HG02840 (cell line): ENCODE measurements around the gene CSMD2.

Experiments used
- ATAC-seq: cut with Tn5 transposase; IDR thresholded peaks from one replicate; pipeline ENCODE4 v1.9.1; 2021; ENCODE audit warnings: mild to moderate bottlenecking, moderate library complexity, moderate number of reproducible peaks; ENCODE audit not compliant: unreplicated experiment, low FRiP score

The CSMD2 gene

DNA sequence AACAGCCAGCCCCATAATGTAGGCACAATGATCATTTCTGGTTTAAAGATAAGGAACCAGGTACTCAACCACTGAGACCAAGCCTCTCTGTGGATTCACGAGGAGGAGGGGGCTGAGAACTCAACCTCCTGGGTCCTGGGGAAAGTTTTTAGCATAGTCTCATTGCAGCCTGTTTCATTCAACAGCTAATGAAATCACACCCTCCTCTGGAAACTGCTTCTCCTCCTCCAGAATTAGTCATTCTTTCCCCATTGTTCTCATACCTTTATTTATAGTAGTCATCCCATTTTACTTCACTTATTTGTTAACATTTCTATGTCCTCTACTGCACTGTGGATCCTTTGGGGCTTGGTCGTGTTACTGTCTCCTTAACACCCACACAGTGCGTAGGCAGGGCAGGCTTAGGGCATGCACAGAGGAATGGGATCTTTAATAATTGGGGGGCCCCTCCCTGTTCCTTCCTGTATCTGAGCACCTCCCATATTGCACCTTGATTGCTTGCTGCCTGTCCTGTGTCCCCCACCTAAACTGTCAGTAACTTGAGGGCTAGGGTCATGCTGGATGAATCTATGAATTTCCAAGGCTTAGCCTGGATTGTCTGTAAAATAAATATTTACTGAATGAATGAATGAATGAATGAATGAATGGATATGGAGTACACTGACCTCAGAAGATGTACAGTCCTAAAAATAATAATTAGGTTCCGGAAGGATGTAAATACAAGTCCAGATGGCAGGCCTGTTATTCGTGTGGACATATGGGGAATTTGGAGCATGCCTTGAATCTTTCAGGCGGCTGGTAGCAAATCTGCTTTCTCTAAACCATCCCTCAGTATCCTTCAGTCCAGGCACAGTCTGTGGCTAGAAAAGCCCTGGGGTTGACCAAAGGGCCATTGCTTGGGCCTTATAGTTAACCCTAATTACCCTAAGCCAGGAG, 455.0 kb downstream of the CSMD2 start:
- no peak for ATAC-seq

DNA sequence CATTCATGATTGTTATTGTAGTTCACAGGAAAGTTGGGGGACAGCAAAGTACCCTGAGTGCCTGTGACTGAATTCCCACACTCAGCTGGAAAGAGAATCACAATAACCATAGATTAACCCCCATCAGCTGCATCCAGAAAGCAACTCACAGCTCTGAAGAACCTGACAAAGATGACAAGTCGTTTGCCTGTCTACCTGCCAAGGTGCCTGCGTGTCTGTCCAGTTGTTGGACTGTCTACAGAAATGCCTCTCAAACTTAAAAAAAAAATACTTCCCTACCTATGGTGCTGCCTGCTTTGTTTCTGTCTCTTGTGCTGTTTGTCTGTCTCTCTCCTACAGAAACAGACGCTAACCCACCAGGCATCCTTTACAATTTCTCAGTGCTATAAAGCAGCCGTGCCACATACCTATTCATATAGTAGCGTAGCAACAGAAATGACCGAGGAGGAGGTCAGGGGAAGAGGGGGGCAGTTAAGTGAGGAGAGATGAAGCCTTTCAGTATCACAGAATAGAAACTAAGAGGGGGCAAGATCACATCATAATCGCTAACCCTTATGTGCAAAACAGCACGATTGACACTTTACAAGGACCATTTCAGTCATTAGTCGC, 455.8 kb downstream of the CSMD2 start:
- ATAC-seq = no peak

DNA sequence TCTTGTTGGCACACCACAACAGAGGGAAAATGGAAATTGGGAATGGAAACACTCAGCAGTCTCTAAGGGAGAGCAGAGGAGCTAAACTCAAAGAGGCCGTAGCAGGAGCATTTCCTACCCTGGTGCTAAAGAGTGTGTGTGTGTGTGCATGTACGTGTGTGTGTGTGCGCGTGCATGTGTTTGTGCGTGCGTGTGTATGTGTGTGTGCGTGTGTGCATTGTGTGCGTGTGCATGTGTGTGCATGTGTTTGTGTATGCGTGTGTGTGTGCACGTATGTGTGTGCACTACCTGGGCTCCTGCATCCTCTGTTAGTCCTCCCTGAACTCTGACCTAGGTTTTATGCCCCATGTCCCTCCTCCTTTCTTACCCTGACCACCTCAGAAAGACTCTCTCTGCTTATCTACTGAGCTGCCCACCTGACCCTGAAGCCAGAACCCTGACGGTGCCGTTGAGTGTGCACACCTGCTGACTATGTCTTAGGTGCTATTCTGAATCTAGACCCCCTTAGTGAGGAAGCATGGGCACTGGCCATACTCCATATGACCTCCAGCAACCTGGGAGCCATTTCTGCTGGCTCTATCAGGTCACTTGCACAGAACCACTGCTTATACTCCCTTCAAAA, 458.3 kb downstream of the CSMD2 start:
- ATAC-seq = no peak

DNA sequence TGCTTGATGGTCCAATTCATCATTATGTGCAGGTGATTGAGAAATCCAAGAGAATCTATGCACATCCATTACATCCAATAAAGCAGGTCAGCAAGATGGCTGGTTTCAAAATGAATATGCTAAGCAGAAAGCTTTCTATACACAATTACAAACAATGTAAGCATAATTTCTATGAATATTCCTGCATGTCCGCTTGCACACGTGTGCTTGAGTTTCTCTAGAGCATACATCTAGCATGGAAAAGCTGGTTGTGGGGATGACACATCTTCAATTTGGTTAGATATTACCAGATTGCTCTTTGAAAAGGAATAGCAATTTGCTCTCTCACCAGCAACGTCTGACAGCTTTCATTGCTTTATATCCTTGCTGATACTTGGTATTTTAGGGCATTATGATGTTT, 461.6 kb downstream of the CSMD2 start:
- no peak for ATAC-seq

DNA sequence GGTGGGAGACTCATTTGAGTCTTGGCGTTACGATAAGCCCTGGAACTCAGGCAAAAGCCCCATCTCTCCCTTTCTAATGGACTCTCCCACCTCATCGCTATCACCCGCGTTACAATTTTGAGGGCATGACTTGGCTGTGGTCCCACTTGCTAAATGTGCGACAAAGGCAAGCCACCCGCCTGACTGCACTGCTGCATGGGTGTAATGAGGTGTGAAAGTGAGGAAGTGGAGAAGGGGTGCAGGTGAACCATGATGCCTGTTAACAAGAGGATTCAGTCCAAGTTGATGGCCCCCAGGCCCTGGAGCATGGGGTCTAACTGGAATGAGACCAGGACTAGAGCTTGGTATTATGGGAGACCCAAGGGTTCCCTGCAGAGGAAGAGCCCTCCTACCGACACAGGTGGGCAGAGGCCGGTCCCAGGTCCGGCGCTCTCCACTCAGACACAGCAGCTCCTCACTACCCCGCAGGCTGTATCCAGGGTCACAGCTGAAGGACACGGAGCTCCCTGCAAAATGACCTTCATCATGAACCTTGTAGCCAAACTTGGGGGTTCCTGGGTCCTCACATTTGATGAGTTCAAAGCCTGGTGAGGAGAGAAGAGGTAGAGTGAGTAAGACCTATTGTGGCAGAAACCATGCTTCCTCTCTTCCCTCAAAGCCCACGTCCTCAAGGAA, 466.5 kb downstream of the CSMD2 start:
- no peak for ATAC-seq

DNA sequence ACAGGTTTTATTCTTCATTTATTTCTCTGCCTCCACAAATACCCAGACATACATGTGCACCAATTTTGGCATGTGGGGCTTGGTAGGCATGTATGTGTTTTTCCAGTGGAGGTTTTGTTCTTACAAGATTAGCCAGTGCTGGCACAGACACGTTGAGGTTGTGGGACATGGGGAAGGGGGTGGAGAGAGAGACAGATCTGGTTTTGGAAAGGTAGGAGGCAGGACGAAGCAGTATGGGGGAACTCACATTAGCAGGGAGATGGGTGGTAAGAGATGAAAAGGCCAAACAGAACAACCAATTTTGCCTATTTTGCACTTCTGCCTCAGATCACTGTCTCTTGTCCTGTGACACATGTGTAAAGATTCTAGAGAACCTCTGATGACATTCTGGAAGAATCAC, 467.2 kb downstream of the CSMD2 start:
- no peak for ATAC-seq

DNA sequence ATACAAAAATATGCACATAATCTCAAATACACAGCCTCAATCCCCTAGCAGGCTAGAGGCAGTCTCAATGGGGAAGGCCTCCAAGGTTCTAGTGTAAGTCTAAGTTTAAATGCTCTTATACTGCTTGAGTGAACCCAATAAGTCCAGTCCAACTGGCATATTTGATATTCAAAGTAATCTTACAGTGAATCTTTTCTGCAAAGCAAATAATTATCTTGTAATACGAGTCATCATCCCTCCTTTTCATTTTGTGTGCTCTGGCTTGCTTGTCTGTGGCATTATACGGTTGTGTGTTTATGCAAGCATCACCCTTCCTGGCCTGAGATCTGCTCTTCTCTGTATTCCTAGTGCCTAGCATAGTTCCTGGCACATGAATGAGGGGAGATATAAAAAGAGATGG, 468.1 kb downstream of the CSMD2 start:
- ATAC-seq = no peak

DNA sequence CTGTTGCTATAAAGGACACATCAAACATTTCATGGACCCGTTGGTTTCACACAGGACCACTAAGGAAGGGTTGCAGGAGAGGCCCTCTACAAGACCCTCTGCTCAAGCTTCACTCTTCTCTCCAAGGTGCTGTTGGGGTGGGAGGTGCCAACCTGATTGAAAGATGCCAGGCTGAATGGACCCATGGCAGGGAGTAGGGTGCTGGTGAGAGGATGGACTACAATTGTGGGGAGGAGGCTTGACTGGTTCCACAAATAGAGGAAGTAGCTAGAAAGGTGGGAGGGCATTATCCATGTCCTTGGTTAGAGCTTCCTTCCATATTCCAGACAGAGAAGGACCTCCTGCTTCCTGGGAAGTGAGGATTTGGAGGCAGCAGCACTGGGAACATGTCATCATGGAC, 468.7 kb downstream of the CSMD2 start:
- no peak for ATAC-seq

DNA sequence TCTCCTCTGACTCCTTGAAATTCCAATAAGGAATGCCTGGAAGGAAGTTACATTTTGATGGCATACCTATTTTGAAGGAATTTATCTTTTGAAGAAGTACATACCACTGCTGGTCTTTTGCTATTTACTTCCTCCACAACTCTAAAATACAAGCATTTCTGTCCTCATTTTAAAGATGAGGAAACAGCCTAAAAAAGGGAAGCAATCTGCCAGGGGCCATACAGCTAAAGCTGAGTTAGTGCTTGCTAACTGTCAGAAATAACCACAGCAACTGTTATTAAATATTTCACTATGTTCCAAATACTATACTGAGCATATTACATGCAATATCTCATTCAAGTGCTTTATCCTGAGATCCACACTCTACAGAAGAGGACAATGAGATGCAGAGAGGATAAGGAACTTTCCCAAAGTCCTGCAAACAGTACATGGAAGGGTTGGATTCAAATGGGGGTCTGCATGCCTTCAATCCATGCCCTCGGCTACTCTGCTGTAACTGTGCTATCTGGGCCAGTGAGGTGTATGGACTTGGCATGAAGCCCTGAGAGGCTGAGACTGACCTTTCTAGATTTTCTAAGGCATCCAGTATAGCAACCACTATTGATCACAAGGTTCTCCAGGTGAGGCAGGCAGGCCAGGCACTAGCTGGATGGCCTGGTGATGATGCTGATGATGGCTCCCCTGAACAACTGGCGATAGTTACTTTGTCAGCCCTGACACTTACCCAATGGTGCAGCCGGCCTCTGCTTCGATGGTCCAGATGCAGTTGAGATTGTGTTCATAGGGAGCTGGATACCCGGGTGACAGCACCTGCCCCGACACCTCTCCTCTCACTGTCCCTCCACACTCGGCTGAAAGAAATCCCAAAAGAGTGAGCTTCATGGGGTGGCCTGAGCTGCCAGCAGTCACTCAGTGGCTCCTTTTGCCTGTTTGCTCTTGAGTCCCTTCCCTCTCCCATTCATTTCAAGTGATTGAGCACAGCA, 472.5 kb downstream of the CSMD2 start:
- no peak for ATAC-seq

DNA sequence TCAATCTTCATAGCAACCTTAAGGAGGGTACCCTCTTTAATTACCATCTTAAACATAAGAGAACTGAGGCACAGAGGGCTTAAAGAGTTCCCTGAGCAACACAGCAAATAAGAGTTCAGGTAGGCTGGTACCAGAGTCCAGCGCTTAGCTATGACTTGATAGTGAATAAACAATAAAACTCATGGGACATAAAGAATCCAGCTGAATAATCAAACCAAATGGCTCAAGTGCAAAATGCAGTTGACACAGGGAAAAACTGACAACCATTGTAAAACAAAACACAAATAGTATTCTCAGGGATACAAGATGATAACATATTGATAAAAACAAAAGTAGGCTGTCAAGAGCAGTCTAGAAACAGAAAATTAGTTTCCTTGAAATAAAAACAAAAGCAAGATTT, 478.0 kb downstream of the CSMD2 start:
- ATAC-seq = no peak

DNA sequence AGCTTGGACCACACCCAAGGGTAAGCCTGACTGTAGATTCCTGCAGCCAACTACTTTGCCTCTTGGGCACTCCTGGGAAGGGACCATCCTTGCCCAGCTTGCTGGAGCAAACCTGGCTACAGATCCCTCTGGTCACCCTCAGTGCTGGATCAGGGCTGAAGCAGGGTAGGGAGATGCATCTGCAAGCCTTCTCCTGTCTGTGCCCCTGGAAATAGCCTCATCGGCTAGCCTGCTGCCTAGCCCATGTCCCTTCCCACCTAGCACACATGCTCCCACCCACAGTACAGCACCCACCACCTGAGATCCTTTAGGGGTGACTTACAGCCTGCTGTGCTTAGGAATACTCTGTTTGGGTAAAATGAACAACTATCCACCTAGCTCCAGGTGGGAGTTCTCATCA, 478.5 kb downstream of the CSMD2 start:
- ATAC-seq = no peak

DNA sequence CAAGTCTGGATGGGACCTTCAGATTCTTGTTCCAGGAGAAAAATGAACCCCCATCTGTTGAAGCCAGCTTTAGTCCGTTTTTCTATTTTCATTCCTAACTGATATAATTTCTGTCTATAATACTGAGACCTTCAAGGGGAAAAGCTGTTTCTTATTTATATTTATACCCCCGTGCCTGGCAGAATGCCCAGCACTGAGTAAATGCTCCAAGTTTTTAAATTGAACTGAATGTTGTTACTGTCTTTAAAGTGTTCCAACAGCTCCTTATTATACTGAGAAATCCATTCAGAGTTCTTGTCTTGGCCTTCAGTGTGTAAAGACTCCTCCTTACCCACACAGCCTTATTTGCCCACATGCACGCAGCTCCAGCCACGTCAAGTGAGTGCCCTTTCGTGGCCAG, 479.8 kb downstream of the CSMD2 start:
- ATAC-seq = no peak

DNA sequence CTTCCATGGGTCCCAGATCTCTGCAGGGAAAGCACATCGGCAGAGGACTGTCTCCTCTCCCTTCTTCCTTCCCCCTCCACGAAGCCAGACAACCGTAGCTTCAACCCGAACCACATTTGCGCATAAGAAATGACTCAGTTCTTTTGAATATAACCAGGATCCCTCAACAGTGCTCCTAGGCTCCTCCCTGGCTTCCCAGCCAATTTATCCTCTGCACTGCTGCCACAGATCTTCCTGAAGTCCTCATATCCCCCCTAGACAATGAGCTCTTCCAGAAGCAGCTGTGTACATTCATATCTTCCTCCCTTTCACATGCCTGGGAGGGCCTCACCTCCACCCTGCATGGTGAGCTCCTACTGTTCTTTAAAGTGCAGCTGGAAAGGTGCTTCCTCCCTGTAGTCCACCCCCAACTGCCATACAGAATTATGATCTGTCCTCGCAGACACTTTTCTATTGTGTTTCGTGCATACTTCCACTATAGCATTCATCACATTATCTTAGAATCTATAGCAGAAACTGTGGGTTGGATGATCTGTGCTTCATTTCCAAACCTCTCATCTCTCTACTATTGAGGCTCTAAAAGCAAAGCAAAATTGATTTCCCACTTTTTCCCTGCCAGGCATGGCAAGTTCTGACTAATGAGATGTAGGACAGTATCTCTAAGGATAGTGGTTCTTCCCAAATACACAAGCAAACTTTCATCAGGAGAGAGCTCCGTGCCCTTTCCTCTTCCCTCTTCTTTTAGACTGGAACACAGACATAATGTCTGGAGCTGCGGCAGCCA, 480.4 kb downstream of the CSMD2 start:
- ATAC-seq = no peak

DNA sequence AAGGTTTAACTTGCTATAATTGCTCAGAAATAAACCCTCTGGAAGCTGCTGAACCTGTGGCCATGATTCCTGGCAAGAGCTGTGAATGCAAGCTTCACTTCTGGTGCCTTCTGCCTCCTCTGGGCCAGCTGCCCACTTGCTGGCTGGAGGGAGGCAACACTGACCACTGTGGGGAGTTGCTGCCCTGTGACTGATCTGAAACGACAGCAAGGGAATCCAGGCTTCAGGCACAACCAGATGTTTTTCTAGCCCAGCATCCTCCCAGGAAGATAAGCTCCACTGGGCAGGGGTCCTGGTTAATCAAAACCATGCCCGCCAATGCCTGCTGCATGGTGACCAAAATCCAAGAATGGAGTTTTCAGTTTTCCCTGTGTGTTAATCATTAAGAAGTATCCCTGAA, 481.1 kb downstream of the CSMD2 start:
- ATAC-seq = no peak

DNA sequence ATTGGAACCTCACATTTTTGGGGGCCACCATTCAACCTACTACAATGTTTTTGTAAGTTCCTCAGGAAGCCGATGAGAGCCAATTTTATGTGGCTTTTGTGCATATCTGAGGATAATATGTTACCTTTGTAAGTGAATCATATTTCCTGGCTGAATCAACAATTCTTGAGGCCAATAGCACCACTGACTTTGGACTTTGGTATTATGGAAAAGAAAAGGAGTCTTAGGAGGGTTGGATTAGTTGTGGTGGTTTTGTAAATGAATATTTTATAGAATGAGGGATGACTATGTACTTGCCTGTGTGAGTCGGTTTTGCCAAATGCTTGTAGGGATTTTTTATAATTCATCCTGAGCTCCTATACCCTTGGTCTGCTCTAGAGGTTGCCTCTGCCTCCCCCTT, 482.7 kb downstream of the CSMD2 start:
- ATAC-seq = no peak

DNA sequence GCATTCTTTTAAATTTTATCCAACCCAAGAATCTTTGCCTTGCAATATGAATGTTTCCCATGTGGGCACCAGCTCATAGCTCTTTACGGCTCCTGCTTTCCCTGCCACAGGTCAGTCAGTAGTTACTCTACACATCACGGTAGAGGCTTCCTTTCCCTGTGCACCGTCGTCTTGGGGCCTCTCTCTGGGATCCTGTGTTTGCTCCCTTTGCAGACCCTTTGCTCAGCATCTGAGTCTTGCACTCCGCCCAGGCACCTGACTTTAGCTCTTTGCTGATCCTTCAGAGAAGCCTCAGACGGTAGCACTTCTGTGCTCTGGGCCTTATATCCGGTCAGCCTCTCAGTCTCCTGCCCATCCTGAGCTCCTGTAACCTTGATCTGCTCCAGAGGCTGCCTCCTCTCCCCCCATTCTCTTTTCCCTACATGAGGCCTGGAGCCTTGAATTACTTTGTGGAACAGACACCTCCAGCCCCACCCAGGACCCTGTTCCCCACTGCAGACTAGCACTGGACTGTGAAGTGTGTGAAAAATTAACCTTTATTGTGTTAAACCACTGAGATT, 484.7 kb downstream of the CSMD2 start:
- ATAC-seq = no peak

DNA sequence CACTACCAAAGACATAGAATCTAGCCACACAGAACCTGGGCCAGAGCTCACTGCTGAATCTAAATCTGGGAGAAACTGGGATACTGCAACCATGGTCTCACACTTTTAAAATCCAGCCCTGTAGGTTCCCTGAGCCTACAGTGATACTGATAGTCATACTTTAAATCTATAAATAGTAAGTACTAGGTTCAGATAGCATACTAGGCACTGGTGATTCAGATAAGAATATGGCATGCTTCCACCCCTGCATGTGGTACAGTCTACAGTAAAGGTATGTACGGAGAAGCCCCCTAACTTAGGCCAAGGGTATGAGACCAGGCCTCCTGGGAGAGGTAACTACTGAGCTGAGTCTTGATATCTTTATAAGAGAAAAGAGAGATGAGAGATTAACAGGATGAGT, 494.5 kb downstream of the CSMD2 start:
- ATAC-seq = no peak

DNA sequence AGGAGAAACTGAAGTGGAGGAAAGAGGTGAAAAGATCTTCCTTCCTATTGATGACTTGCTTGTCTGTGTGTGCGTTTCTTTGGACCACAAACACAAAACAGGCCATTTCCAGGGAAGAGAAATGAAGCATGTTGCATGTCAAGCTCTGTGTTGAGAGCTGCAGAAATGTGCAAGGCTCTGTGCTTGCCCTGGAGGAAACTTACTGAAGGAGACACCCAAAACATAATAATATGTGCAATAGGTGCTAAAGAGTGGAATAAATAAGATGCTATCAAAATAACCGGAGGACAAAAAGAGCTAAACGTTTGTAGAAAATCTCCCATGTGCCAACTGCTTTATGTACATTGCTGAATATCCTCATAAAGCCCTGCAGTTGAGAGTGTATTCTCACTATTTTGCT, 496.3 kb downstream of the CSMD2 start:
- ATAC-seq = no peak
